AG04450 (cell line): ENCODE data around the gene BTBD9. TPM values are rescaled to one million over a fixed set of nuclear protein-coding genes. Genes with fewer than 3 reads are reported as not detected.

Experiments
- CTCF ChIA-PET: fragments of 300-600, 350-600 bp; formaldehyde crosslinking; extraction: SDS; loops from one replicate; lab custom pipeline; 2022; ENCODE audit warnings: antibody characterized with exemption, inconsistent platforms; lab: Charles Lee
- POLR2A ChIA-PET: fragments of 350-600 bp; formaldehyde crosslinking; extraction: SDS; loops from one replicate; lab custom pipeline; 2021; ENCODE audit warnings: antibody characterized with exemption, inconsistent platforms; lab: Yijun Ruan, JAX
- DNase-seq: peaks from one replicate; pipeline ENCODE4 v3.0.0-alpha.2; 2011; ENCODE audit warnings: low read depth, low spot score
- H3K27ac ChIP-seq: one replicate; pipeline ENCODE4 v1.5.1; 2012; ENCODE audit warnings: low read depth, low read length, control low read depth
- H3K27me3 ChIP-seq: one replicate; pipeline ENCODE4 v1.6.0; 2012; ENCODE audit warnings: low read length; ENCODE audit not compliant: control insufficient read depth, insufficient read depth
- H3K4me3 ChIP-seq: 2 replicates; pipeline ENCODE4 v1.5.1; 2011; ENCODE audit warnings: mild to moderate bottlenecking, low read depth, low read length, control low read depth
- H3K9me3 ChIP-seq: 2 replicates; pipeline ENCODE4 v1.5.1; 2012; ENCODE audit warnings: low read length; ENCODE audit not compliant: control insufficient read depth, insufficient read depth
- CTCF ChIP-seq: IDR thresholded peaks from 2 replicates; pipeline ENCODE4 v1.5.1; 2011; ENCODE audit warnings: low read depth, low read length, control low read depth, inconsistent platforms
- polyA plus RNA-seq: library from polyadenylated mRNA; depleted of rRNA; stranded (reverse); fragments of >200 nt; gene quantifications from 2 replicates; pipeline ENCODE4 v1.2.3, GENCODE V29; 2011

The BTBD9 gene
- polyA plus RNA-seq, 1 experiment = 7.2 TPM

GRCh38 chr6:38169977-38170526 is 469.7 kb downstream of the BTBD9 start:
- Histone ChIP-seq H3K27ac (no peak overlapping the region), H3K27me3 (no peaks in the 10 kb centered on the region), H3K4me3 (no peak overlapping the region), H3K9me3 (no peaks in the 10 kb centered on the region; the same call in 1 of the 2 replicates)
- ChIA-PET POLR2A (no interaction called here), CTCF (interaction anchor here (0.6 kb wide), 1 partner anchor 480 kb away, joined by 3 read pairs; no protein-coding TSS in a partner anchor)
- TF ChIP-seq CTCF = no peak
- no peak for DNase-seq

- no peak for DNase-seq
Observed at GRCh38 chr6:38169221-38169976, 470.3 kb downstream of the BTBD9 start.

GRCh38 chr6:38168699-38169098 is 471.0 kb downstream of the BTBD9 start:
- Histone ChIP-seq H3K4me3 (no peak overlapping the region), H3K27ac (no peak overlapping the region), H3K27me3 (no peaks in the 10 kb centered on the region), H3K9me3 (no peaks in the 10 kb centered on the region; the same call in 1 of the 2 replicates)
- CTCF ChIA-PET = no interaction called here
- POLR2A ChIA-PET = no interaction called here
- DNase-seq = no peak
- TF ChIP-seq CTCF = no peak

More at GRCh38 chr6:38169221-38169976, 470.3 kb downstream of the BTBD9 start:
- ChIA-PET CTCF (interaction anchor here (0.6 kb wide), 1 partner anchor 480 kb away, joined by 3 read pairs; no protein-coding TSS in a partner anchor), POLR2A (no interaction called here)
- Histone ChIP-seq H3K4me3 (no peak overlapping the region), H3K27ac (no peak overlapping the region), H3K27me3 (no peaks in the 10 kb centered on the region), H3K9me3 (no peaks in the 10 kb centered on the region)
- no peak for TF ChIP-seq CTCF

DNA sequence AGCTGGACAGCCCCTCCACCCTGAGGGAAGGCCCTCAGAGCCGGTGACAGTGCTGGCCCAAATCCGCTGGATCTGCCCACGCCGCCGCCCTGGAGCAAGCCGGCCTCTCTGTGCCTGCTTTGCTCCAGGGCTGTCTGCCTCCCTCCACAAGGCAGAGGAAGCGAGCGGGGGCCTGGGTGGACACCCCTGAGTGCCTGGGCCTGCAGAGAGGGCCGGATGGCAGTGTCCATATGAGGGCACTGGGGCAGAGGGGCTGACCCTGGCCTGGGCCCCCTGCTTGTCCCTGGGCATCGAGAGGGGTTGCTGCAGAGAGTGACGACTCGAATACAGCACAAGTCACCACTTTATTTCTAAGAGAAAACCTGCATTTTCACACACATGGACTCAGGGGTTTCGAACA is 471.6 kb downstream of the BTBD9 start:
- Histone ChIP-seq H3K9me3 (no peaks in the 10 kb centered on the region; the same call in 1 of the 2 replicates), H3K27me3 (no peaks in the 10 kb centered on the region), H3K4me3 (no peak overlapping the region), H3K27ac (no peak overlapping the region)
- no peak for DNase-seq
- ChIA-PET CTCF (no interaction called here), POLR2A (no interaction called here)
- TF ChIP-seq CTCF = no peak

DNA sequence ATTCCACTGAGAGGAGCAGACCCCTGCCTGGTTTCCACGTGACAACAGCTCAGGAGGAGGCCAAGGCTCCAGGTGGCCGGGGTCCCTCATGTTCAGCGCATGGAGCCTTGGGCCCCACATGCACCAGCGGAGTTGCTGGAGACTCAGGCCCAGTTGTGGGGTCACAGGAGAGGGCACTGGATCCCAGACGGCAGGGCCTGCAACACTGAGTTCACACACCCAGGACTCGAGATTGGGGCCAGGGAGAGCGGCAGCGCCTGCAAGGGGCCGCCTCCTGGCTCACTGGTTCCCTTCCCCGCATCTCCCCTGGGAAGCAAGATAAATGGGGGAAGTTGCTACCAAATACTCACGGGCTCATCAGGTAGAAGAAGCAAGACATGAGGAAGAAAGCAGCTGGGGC is 472.1 kb downstream of the BTBD9 start:
- Histone ChIP-seq H3K4me3 (no peak overlapping the region), H3K9me3 (no peaks in the 10 kb centered on the region; the same call in 1 of the 2 replicates), H3K27ac (no peak overlapping the region), H3K27me3 (no peaks in the 10 kb centered on the region)
- ChIA-PET CTCF (no interaction called here), POLR2A (no interaction called here)
- no peak for DNase-seq
- TF ChIP-seq CTCF = no peak
